Endometrial microvascular endothelial cells (primary cell): ENCODE data around the gene SH2D4B. TPM values are rescaled to one million over a fixed set of nuclear protein-coding genes. Genes with fewer than 3 reads are reported as not detected.

Experiments used
- in situ Hi-C: cut with HindIII; loops from 2 replicates; pipeline ENCODE4 v1.10.0; 2017; ENCODE audit warnings: low sequenced_read_pairs, low pct_unique_long_range_greater_than_20kb; ENCODE audit errors: inconsistent ontology term
- total RNA-seq: library from RNA; depleted of rRNA; stranded (reverse); fragments of >200 nt; gene quantifications from one replicate; pipeline ENCODE4 v1.2.3, GENCODE V29; 2015; ENCODE audit errors: inconsistent ontology term

Gene SH2D4B
- total RNA-seq, 1 donor from 2014 or later = not detected

GRCh38 chr10:80603516-80603915 is 65.8 kb downstream of the SH2D4B start:
- in situ Hi-C loops = no loop called here

GRCh38 chr10:80608706-80609105 is 71.0 kb downstream of the SH2D4B start:
- in situ Hi-C loops = no loop called here

DNA sequence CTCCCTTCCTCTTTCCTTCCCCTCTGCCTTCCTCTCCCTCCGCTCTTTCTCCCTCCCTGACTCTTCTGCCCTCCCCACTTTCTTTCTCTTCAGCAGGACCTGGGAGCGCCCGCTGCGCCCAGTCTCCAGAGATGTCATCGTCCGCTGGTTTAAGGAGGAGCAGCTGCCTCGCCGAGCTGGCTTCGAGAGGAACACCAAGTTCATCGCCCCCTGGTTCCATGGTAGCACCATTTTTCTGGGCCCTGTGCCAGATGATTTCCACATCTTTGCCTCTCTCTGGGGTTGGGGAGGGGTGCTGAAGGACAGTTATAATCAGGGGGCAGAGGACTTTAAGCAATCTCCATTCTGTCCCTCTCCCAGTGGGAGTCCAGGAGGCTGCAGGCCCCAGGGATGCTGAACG is 71.6 kb downstream of the SH2D4B start:
- in situ Hi-C loops = no loop called here

DNA sequence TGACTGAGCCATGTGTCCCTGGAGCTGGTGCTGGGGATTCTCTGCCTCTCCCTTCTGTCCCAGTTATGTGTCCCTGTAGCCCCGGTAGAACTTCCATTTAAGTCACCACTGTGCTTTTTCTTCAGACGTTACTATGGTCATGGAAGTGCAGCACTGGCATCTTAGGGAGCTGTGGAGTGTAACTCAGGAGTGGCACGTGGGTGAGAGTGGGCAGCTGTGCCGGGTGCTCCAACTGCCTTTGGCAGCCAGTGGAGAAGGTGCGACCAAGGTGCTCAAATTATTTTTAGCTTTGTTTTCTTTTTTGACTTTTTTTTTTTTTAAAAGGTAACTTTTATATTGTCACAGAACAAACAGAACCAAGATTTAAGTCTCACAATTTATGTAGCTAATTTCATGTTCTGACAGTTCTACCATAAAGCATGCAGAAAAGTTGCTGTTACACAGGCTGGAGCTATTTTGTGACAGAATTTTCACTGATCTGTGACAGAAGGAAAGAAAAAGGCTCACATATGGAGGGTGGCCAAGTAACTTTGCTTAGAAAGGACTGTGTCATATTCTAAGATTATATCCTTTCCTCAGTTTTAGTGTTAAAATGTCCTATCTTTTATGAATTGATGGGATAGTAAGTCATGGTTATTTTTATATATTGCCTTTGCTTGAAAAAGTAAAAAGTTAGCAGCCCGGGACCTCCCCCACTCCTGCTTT is 73.9 kb downstream of the SH2D4B start:
- in situ Hi-C loops = no loop called here

- in situ Hi-C loops = no loop called here
These were observed 74.6 kb downstream of the SH2D4B start for GRCh38 chr10:80612261-80612660.

DNA sequence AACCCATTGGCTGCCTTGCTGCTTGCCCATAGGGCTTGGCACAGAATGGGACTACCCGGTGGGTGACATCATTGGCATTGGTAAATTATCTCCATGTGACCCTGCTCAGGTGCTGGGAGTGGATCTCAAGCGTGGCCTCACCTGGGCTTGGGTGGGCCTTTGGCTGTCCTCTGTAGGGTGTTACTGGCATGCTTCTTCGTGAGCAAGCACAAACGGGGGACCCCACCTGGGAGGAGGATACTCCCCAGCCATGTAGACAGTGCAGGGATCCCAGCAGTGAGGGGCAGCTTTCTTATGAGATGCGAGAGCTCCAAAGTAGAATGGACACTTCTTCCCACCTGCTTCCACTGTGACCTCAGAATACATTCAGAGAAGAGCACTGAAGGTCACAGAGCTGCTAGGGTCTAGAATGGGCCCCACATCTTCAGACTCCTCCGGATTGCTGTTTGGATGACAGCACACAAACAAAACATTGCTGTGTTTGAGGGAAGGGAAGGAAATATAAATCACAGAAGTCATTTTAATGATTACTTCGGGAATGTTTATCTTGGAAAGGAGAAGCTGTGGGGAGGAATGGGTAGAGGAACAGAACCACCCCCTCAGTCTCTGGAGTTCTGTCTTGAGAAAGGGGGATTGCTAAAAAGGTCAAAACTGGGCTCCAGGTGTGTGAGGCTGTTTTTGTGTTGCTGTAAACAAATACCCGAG is 75.9 kb downstream of the SH2D4B start:
- in situ Hi-C loops = no loop called here

DNA sequence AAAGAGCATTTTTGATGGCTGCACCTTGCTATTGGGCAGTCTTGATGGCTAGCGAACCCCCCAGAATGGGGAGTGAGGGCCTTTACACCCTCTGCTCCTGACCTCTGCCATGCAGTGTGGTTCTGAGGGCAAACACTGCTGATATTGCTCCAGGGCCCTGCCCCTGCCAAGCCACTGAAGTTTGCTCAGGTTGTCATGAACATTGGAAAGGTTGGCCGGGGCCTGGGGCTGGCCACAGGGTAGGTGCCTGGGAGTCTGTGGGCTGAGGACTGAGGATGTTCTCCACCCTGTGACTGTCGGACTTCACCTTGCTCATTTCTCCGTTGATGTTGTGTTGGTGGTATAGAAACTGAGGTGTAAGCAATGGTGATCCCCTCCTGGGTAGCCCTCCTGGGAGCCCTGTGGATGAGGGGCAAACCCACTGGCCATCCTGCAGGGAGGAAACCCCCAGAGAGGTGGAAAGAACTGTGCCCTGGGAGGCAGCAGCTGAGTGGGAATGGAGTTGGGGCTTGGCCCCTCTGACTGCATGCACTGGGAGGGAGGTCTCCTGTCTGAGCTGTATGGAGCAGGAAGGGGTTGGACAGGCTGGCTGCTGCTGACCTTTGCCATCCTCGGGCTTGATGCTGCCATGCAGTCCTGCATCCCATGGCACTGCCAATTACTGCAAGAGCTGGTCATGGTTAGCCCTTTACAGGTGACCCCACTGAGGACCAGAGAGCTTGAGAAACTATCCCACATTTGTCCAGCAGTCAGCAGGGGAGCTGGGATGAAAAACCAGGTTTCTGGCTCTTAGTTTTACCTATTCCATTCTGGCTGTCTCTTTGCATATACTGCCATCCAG is 77.1 kb downstream of the SH2D4B start:
- in situ Hi-C loops = no loop called here

GRCh38 chr10:80617807-80618206 is 80.1 kb downstream of the SH2D4B start:
- in situ Hi-C loops = no loop called here

DNA sequence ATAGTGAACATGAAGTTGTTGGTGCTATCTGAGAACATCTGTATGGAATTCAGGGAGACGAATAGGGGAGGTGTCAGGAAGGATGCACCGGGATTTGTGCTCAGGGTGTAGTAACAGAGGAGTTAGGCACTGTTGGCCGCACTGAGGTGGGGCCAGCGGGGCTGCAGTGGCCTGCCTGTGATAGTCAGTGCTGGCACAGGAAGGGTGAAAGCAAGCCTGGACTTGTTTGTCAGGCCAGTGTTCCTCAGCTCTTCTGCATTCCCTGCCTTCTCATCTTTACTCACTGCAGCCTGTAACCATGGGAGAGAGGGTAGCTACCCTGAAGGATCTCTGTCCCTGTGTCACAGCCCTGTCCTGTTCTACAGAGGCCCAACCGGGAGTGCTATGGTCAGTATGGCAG is 81.3 kb downstream of the SH2D4B start:
- in situ Hi-C loops = no loop called here

DNA sequence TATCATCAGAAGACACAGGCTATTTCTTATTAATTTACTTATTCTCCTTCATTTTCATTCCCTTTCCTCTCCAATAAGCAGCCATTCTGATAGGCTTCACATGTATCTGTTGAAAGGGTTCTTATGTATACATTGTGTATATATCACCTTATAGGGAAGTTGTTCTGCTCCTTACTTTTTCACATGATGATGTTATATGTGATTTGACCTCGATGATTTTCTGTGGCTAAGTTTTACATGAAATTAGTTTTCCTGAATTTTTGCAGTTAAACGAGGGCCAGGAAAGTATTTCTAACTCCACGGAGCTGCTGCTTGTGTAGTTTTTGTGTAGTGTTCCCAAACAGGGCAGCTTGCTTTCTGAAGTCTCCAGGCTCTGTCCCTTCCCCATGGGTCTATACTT is 84.5 kb downstream of the SH2D4B start:
- in situ Hi-C loops = no loop called here

DNA sequence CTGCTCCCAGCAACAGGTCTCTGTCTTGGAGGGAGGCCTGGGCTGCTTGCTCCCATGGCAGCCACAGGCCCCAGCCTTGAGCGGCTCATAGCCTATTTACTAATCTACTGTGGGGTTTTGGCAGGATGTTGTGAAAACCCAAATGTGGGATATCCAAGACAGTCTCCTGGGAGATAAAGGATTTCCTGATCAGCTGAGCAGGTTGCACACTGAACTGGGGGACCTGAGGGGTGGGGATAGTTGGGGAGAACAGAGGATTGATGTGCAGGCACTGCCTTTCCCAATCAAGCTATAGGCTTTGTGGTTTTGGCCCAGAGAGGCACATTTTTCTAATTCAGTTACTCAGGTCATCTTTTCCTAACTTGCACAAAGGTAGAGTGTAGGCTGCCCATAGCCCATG is 92.6 kb downstream of the SH2D4B start:
- in situ Hi-C loops = no loop called here

DNA sequence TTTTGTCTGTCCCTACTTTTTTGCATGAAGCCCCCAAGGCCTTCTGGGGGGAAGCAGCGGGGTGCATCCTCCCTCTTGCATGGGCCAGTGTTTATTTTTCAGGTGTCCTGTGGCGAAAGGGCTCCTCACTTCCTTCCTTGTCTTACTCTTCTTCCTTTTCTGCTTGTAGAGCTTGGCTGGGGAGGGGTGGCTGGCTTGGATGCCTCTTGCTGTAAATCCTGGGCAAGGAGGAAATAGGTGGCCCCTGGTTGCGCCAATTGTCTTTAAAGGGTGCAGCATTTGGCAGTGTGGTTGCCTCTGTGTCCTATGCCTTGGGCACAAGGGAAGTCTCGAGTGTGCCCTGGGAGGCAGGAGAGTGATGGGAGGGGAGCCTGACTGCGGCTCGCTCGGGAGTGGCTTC is 95.0 kb downstream of the SH2D4B start:
- in situ Hi-C loops = no loop called here

GRCh38 chr10:80633383-80633860 is 95.7 kb downstream of the SH2D4B start:
- in situ Hi-C loops = no loop called here

DNA sequence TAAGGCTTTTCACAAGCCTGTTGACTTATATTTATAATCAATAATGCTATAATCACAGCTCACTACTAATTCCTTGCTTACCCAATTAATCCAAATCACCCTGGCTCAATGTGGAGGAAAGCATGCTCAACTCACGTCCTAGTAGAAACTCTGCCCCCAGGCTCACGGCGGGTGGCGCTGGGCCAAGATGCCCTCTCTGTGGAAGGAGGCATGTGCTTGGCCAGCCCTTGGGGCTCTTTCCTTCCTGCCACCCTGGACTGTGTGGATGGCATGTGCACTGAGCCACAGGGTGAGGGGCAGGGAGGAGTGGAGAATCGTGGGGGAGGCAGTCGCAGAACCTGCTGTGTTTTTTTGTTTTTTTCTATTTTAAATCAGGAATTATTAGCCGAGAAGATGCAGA is 96.2 kb downstream of the SH2D4B start:
- in situ Hi-C loops = no loop called here

DNA sequence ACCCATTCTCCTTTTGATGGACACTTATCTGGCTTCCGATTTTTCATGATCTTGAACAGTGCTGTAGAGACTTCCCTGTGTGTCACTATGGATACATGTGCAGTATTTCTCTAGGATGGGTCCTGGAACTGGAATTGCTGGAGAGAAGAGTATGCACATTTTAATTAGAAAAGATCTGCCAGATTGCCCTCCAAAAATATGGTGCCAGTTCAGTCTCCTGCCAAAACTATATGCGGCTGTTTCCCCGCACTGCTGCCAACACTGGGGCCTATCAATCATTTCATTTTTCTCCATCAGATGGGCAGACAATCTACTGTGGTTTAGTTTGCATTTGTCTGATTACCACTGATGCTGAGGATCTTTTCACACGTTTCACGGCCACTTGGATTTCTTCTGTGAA is 105.0 kb downstream of the SH2D4B start:
- in situ Hi-C loops = no loop called here

GRCh38 chr10:80646366-80646765 is 108.7 kb downstream of the SH2D4B start:
- in situ Hi-C loops = no loop called here

DNA sequence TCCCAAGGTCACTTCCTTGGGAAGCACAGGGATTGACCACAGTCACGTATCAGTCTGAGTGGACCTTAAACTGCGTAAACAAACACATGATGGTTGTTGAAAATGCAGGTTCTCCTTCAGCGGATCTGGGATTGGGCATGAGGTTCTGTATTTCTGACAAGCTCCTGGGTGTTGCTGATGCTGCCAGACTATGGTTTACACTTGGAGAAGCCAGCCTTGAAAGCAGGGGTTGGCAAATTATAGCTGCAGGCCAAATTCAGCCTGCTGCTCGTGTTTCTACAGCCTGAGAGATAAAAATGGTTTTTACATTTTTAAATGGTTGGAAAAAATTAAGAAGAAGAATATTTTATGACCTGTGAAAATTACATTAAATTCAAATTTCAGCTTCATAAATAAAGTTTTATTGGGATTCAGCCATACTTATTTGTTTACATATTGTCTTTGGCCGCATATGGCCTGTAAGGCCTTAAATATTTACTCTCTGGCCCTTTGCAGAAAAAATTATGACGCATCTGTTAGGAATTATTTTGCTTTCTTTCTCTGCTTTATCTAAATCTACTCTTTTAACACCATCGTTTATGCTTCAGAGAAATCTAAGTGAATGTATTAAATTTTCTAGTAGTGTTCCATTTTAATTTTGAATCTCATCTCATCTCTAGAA is 109.6 kb downstream of the SH2D4B start:
- in situ Hi-C loops = no loop called here

DNA sequence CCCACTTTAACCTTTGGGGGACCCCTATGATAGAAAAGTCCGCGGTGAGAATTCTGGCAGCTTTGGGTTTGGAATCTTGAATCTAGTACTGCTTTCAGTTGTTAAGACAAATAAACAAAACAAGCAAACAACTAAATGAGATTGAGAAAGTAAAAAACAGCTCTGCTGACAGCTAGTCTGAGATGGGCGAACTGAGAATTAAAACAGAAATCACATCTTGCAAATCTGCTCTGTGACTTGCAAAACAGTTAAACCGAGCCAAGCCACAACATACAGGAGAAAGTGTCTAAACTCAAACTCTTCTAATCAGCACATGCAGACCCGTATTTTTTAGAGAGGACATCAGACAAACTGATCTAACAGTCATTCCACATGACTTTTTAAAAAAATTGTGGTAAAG is 110.4 kb downstream of the SH2D4B start:
- in situ Hi-C loops = no loop called here

DNA sequence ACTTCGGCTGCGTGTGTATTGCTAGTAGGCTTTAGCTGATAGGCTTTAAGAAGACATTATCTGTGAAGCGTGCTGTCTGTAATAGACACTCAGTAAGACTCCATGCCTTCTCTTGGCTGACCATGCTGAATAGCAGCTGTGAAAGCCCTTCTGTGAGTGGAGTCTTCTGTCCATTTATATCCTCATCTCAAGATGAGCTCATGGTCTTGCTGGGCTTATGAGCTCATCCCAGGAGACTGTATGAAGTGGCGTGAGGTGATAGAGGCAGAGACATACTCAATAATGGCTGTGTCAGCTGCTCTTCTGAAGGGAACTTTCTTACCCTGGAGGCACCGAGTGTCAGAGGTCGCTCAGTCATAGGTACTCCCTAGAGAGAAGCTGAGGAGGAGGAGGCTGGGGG is 111.5 kb downstream of the SH2D4B start:
- in situ Hi-C loops = no loop called here
